HepG2 (cell line): ENCODE results near the gene CACNA1D. TPM values are rescaled to one million over a fixed set of nuclear protein-coding genes. Genes with fewer than 3 reads are reported as not detected.

Experiments used
- GABPB1 ChIP-seq: IDR thresholded peaks from 2 replicates; pipeline ENCODE4 v1.6.1; 2016; ENCODE audit warnings: mild to moderate bottlenecking, missing genetic modification reagents, moderate library complexity, missing compliant biosample characterization
- HES4 ChIP-seq: sonication (generic); formaldehyde crosslinking; IDR thresholded peaks from 2 replicates; pipeline ENCODE4 v1.9.0; 2021; ENCODE audit warnings: mild to moderate bottlenecking, missing genetic modification reagents, borderline replicate concordance
- HOXA3 ChIP-seq: sonication (generic); formaldehyde crosslinking; IDR thresholded peaks from 2 replicates; pipeline ENCODE4 v1.5.0; 2020; ENCODE audit warnings: missing genetic modification reagents
- KAT7 ChIP-seq: IDR thresholded peaks from 2 replicates; pipeline ENCODE4 v1.6.1; 2018; ENCODE audit warnings: borderline replicate concordance, missing compliant biosample characterization
- KDM2A ChIP-seq: sonication (generic); formaldehyde crosslinking; IDR thresholded peaks from 2 replicates; pipeline ENCODE4 v1.4.0; 2020; ENCODE audit warnings: low read depth, missing genetic modification reagents, borderline replicate concordance
- KDM6A ChIP-seq: IDR thresholded peaks from 2 replicates; pipeline ENCODE4 v1.6.1; 2016; ENCODE audit warnings: low read depth
- KLF9 ChIP-seq: IDR thresholded peaks from 2 replicates; pipeline ENCODE4 v1.6.1; 2016; ENCODE audit warnings: low read depth
- MIXL1 ChIP-seq: IDR thresholded peaks from 2 replicates; pipeline ENCODE4 v1.6.1; 2016
- NFE2L2 ChIP-seq: fragments of 150-350 bp; IDR thresholded peaks from 2 replicates; pipeline ENCODE4 v1.6.1; 2014; ENCODE audit warnings: low read length
- PLRG1 ChIP-seq: fragments of 450-650 bp; conservative IDR thresholded peaks from 2 replicates; pipeline ENCODE4 v1.6.1; 2016
- SIX4 ChIP-seq: sonication (generic); formaldehyde crosslinking; IDR thresholded peaks from 2 replicates; pipeline ENCODE4 v1.4.0; 2020; ENCODE audit warnings: missing genetic modification reagents
- ZC3H4 ChIP-seq: sonication (generic); formaldehyde crosslinking; IDR thresholded peaks from 2 replicates; pipeline ENCODE4 v1.4.0; 2020; ENCODE audit warnings: missing genetic modification reagents, borderline replicate concordance
- ZNF121 ChIP-seq: sonication (generic); formaldehyde crosslinking; IDR thresholded peaks from 2 replicates; pipeline ENCODE4 v1.5.0; 2020; ENCODE audit warnings: mild to moderate bottlenecking, missing genetic modification reagents
- ZNF496 ChIP-seq: sonication (generic); formaldehyde crosslinking; IDR thresholded peaks from 2 replicates; pipeline ENCODE4 v1.8.1; 2023; ENCODE audit warnings: mild to moderate bottlenecking, moderate library complexity, missing genetic modification reagents; ENCODE audit not compliant: insufficient replicate concordance
- ZNF598 ChIP-seq: sonication (generic); formaldehyde crosslinking; IDR thresholded peaks from 2 replicates; pipeline ENCODE4 v1.5.1; 2020; ENCODE audit warnings: mild to moderate bottlenecking, missing genetic modification reagents, borderline replicate concordance
- ZNF615 ChIP-seq: sonication (generic); formaldehyde crosslinking; IDR thresholded peaks from 2 replicates; pipeline ENCODE4 v1.5.0; 2020; ENCODE audit warnings: mild to moderate bottlenecking, missing genetic modification reagents, borderline replicate concordance
- ZNF788 ChIP-seq: sonication (generic); formaldehyde crosslinking; IDR thresholded peaks from 2 replicates; pipeline ENCODE4 v1.5.0; 2020; ENCODE audit warnings: mild to moderate bottlenecking, missing genetic modification reagents, borderline replicate concordance
- polyA plus RNA-seq, 8 experiments: library from polyadenylated mRNA; depleted of rRNA in 3 of 8; stranded (reverse) in 7 of 8; unstranded in 1 of 8; fragments of >200 nt; fragmentation: Illumina TruSeq in 4 of 8; extraction: Trizol in 4 of 8; gene quantifications; 2 replicates each; pipeline versions ENCODE4 v1.2.1 to v1.2.3, GENCODE V29; 2011 to 2016; ENCODE audit warnings: low read depth in 4 of 8, missing spikeins in 1 of 8, mixed read lengths in 1 of 8; ENCODE audit not compliant: insufficient read depth in 1 of 8
- total RNA-seq, 5 experiments: library from RNA; depleted of rRNA; stranded (reverse); fragments of >200 nt; fragmentation: Illumina TruSeq; extraction: Trizol; gene quantifications; 2 replicates each; pipeline ENCODE4 v1.2.3, GENCODE V29; 2016; ENCODE audit warnings: low read depth in 1 of 5
- TF ChIP-seq, protein P1 (sequence below): sonication (generic); formaldehyde crosslinking; IDR thresholded peaks from 2 replicates; pipeline ENCODE4 v1.5.0; 2020; ENCODE audit warnings: mild to moderate bottlenecking, missing genetic modification reagents
- TF ChIP-seq, protein P2 (sequence below): sonication (generic); formaldehyde crosslinking; IDR thresholded peaks from 2 replicates; pipeline ENCODE4 v1.8.0; 2022; ENCODE audit warnings: mild to moderate bottlenecking, missing genetic modification reagents, borderline replicate concordance
- TF ChIP-seq, protein P3 (sequence below): sonication (generic); formaldehyde crosslinking; IDR thresholded peaks from 2 replicates; pipeline ENCODE4 v1.5.0; 2020; ENCODE audit warnings: missing genetic modification reagents
- TF ChIP-seq, protein P4 (sequence below): sonication (generic); formaldehyde crosslinking; IDR thresholded peaks from 2 replicates; pipeline ENCODE4 v1.4.0; 2020; ENCODE audit warnings: missing genetic modification reagents, mild to moderate bottlenecking, borderline replicate concordance
- TF ChIP-seq, protein P5 (sequence below): sonication (generic); IDR thresholded peaks from 2 replicates; pipeline ENCODE4 v1.6.1; 2016; ENCODE audit warnings: low read depth, borderline replicate concordance

The CACNA1D gene
- total and polyA plus RNA-seq, 2 of the 13 experiments (the other 11 are each of a cell fraction or from before 2014, with no cell fraction given), result 0.26 to 0.38 TPM

DNA sequence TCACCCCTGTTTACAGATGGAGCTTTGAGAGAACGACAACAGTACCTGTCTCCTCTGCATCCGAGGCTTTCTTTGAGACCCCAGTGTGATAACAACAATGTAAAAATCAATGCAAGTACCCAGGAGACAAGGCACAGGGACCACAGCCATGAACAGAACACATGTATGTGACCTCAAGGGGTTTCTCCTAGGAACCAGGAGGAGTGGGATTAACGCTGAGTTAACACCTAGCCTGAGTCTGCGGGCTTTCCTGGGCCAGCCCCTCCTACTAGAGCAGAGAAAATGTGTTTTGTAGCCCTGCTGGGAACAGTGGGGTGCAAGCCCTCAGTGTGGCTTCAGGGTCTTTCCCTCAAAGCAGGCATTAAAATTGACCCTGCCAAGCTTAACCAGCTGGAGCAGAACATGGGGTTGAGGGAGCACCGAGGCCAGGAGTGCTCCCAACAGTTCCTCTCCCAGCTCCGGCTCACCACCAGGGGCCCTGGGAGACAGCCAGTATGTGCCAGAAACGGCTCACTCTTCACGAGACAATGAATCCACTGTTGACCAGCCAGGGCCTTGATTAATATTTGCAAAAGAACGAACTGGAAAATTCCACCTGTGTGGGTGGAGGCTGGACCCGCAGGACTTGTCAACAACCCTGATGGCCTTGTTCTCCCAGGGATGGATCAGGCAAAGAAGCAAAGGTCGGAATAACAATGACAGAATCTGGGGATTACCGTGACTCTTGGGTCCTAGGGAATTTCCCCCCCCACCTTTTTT, 348.2 kb downstream of the CACNA1D start (continued):
- peak; percentile 67; the same call in 1 of the 2 replicates for TF ChIP-seq ZNF598 (CRISPR knock-in tag)
- TF ChIP-seq, protein P1, sequence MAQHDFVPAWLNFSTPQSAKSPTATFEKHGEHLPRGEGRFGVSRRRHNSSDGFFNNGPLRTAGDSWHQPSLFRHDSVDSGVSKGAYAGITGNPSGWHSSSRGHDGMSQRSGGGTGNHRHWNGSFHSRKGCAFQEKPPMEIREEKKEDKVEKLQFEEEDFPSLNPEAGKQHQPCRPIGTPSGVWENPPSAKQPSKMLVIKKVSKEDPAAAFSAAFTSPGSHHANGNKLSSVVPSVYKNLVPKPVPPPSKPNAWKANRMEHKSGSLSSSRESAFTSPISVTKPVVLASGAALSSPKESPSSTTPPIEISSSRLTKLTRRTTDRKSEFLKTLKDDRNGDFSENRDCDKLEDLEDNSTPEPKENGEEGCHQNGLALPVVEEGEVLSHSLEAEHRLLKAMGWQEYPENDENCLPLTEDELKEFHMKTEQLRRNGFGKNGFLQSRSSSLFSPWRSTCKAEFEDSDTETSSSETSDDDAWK (CRISPR knock-in tag), result no peak
- peak; percentile 56; the same call in 1 of the 2 replicates for TF ChIP-seq KDM2A (CRISPR knock-in tag)
- peak; percentile 82 for TF ChIP-seq MIXL1 (CRISPR knock-in tag)
- TF ChIP-seq ZNF121, result no peak
- TF ChIP-seq, protein P2, sequence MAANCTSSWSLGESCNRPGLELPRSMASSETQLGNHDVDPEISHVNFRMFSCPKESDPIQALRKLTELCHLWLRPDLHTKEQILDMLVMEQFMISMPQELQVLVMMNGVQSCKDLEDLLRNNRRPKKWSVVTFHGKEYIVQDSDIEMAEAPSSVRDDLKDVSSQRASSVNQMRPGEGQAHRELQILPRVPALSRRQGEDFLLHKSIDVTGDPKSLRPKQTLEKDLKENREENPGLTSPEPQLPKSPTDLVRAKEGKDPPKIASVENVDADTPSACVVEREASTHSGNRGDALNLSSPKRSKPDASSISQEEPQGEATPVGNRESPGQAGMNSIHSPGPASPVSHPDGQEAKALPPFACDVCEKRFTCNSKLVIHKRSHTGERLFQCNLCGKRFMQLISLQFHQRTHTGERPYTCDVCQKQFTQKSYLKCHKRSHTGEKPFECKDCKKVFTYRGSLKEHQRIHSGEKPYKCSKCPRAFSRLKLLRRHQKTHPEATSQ (CRISPR knock-in tag), result peak; percentile 43; the same call in 1 of the 2 replicates
- TF ChIP-seq ZNF788 (CRISPR knock-in tag), result peak; percentile 81
- TF ChIP-seq GABPB1 (CRISPR knock-in tag), result peak; percentile 11; the same call in 1 of the 2 replicates
- TF ChIP-seq SIX4 (CRISPR knock-in tag), result 0 out of 2 replicates have a peak, but pooled peaks have one; percentile 9
- no peak; the same call in 1 of the 2 replicates for TF ChIP-seq KAT7 (CRISPR knock-in tag)
- 0 out of 2 replicates have a peak, but pooled peaks have one; percentile 0 for TF ChIP-seq KLF9 (CRISPR knock-in tag)
- TF ChIP-seq NFE2L2, result no peak
- TF ChIP-seq PLRG1, result no peak
- TF ChIP-seq, protein P3, sequence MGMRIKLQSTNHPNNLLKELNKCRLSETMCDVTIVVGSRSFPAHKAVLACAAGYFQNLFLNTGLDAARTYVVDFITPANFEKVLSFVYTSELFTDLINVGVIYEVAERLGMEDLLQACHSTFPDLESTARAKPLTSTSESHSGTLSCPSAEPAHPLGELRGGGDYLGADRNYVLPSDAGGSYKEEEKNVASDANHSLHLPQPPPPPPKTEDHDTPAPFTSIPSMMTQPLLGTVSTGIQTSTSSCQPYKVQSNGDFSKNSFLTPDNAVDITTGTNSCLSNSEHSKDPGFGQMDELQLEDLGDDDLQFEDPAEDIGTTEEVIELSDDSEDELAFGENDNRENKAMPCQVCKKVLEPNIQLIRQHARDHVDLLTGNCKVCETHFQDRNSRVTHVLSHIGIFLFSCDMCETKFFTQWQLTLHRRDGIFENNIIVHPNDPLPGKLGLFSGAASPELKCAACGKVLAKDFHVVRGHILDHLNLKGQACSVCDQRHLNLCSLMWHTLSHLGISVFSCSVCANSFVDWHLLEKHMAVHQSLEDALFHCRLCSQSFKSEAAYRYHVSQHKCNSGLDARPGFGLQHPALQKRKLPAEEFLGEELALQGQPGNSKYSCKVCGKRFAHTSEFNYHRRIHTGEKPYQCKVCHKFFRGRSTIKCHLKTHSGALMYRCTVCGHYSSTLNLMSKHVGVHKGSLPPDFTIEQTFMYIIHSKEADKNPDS (CRISPR knock-in tag), result no peak
- TF ChIP-seq HES4 (CRISPR knock-in tag), result no peak
- TF ChIP-seq, protein P4, sequence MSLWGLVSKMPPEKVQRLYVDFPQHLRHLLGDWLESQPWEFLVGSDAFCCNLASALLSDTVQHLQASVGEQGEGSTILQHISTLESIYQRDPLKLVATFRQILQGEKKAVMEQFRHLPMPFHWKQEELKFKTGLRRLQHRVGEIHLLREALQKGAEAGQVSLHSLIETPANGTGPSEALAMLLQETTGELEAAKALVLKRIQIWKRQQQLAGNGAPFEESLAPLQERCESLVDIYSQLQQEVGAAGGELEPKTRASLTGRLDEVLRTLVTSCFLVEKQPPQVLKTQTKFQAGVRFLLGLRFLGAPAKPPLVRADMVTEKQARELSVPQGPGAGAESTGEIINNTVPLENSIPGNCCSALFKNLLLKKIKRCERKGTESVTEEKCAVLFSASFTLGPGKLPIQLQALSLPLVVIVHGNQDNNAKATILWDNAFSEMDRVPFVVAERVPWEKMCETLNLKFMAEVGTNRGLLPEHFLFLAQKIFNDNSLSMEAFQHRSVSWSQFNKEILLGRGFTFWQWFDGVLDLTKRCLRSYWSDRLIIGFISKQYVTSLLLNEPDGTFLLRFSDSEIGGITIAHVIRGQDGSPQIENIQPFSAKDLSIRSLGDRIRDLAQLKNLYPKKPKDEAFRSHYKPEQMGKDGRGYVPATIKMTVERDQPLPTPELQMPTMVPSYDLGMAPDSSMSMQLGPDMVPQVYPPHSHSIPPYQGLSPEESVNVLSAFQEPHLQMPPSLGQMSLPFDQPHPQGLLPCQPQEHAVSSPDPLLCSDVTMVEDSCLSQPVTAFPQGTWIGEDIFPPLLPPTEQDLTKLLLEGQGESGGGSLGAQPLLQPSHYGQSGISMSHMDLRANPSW, result no peak
- no peak for TF ChIP-seq ZNF496 (CRISPR knock-in tag)
- TF ChIP-seq KDM6A, result peak; percentile 76
- TF ChIP-seq HOXA3 (CRISPR knock-in tag), result peak; percentile 76
- TF ChIP-seq, protein P5, sequence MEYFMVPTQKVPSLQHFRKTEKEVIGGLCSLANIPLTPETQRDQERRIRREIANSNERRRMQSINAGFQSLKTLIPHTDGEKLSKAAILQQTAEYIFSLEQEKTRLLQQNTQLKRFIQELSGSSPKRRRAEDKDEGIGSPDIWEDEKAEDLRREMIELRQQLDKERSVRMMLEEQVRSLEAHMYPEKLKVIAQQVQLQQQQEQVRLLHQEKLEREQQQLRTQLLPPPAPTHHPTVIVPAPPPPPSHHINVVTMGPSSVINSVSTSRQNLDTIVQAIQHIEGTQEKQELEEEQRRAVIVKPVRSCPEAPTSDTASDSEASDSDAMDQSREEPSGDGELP, result peak; percentile 79
- TF ChIP-seq ZC3H4 (CRISPR knock-in tag), result peak; percentile 78; the same call in 1 of the 2 replicates
- TF ChIP-seq ZNF615, result no peak
